H1 (cell line): Measurements from ENCODE around the gene SYNDIG1. TPM values are rescaled to one million over a fixed set of nuclear protein-coding genes. Genes with fewer than 3 reads are reported as not detected.

Experiments used
- CHD2 ChIP-seq: IDR thresholded peaks from 2 replicates; pipeline ENCODE4 v1.6.1; 2012; ENCODE audit warnings: low read length, improper control_type of control experiment
- FOSL1 ChIP-seq: IDR thresholded peaks from 2 replicates; pipeline ENCODE4 v1.6.1; 2011; ENCODE audit warnings: mild to moderate bottlenecking, low read depth, low read length, moderate library complexity; ENCODE audit not compliant: insufficient read depth
- KDM5A ChIP-seq: fragments of 200-600 bp; IDR thresholded peaks from 2 replicates; pipeline ENCODE4 v1.7.1; 2012; ENCODE audit warnings: mild to moderate bottlenecking, low read length, inconsistent platforms, mixed read lengths
- POLR2AphosphoS5 ChIP-seq: IDR thresholded peaks from 2 replicates; pipeline ENCODE4 v1.6.1; 2011; ENCODE audit warnings: low read depth, low read length
- SIN3A ChIP-seq, 2 experiments: IDR thresholded peaks in 1 of 2; conservative IDR thresholded peaks in 1 of 2; 2 replicates each; pipeline ENCODE4 v1.6.1; 2011 to 2012; ENCODE audit warnings: low read length in 2 of 2, improper control_type of control experiment in 1 of 2, low read depth in 1 of 2, mild to moderate bottlenecking in 1 of 2
- SIX5 ChIP-seq: IDR thresholded peaks from 2 replicates; pipeline ENCODE4 v1.6.1; 2011; ENCODE audit warnings: mild to moderate bottlenecking, low read depth, low read length
- polyA plus RNA-seq, 7 experiments: library from polyadenylated mRNA; depleted of rRNA in 3 of 7; stranded (reverse) in 5 of 7; unstranded in 2 of 7; fragments of >200 nt in 5 of 7; fragments of 200-250 nt in 2 of 7; gene quantifications; 1 replicate in 5 of 7; 2 replicates in 1 of 7; 4 replicates in 1 of 7; pipeline versions ENCODE4 v1.2.1 to v1.2.3, GENCODE V29; 2011 to 2013; ENCODE audit warnings: missing spikeins in 2 of 7, mixed read lengths in 2 of 7
- total RNA-seq: library from RNA; stranded (reverse); fragmentation: NEBNext Ultra II Directional; extraction: Animal tissue kit (Norgen Biotek cat#: 25700); gene quantifications from 2 replicates; pipeline ENCODE4 v1.2.1, GENCODE V29; 2021

SYNDIG1 gene
- total and polyA plus RNA-seq, 2 of the 8 experiments (the other 6 are each of a cell fraction or from before 2014, with no cell fraction given), result 6.5 to 7.8 TPM

GRCh38 chr20:24672181-24672880, 202.9 kb downstream of the SYNDIG1 start (continued):
- no peak for TF ChIP-seq KDM5A
- TF ChIP-seq POLR2AphosphoS5, result no peak
- no peak for TF ChIP-seq SIX5
- TF ChIP-seq SIN3A (conservative IDR thresholded peaks at IDR 0.05 in 1 of 2, IDR thresholded peaks at IDR 0.05 in 1 of 2; ENCODE audit: low read depth in 1 of 2, low read length in 2 of 2), result no peak
- no peak for TF ChIP-seq FOSL1
- no peak for TF ChIP-seq CHD2
